ENCODE results near the gene MRPL22.
"Not testable (repeated sequence)": the region's sequence is repeated elsewhere in the genome, so short reads cannot be mapped to it uniquely, and the experiment has no call there.

MRPL22 gene

GRCh38 chr5:154940375-154940771 is 500 bp upstream of the MRPL22 start:
- no peak for DNase-seq (ENCODE audit: low read depth in 2 of 2, low spot score in 1 of 2)

- DNase-seq (ENCODE audit: low read depth in 2 of 2, low spot score in 1 of 2), result no peak
Observed at GRCh38 chr5:154943527-154943926, 2.7 kb downstream of the MRPL22 start.

GRCh38 chr5:154944716-154945115 is 3.8 kb downstream of the MRPL22 start:
- DNase-seq (ENCODE audit: low read depth in 2 of 2, low spot score in 1 of 2), result no peak

- no peak for DNase-seq (ENCODE audit: low read depth in 2 of 2, low spot score in 1 of 2)
Observed at GRCh38 chr5:154945695-154946301, 4.9 kb downstream of the MRPL22 start.

- no peak for DNase-seq (ENCODE audit: low read depth in 2 of 2, low spot score in 1 of 2)
Observed at GRCh38 chr5:154947778-154948177, 6.9 kb downstream of the MRPL22 start.

GRCh38 chr5:154948313-154948712 is 7.4 kb downstream of the MRPL22 start:
- DNase-seq (ENCODE audit: low read depth in 2 of 2, low spot score in 1 of 2), result no peak

GRCh38 chr5:154949781-154950180 is 8.9 kb downstream of the MRPL22 start:
- DNase-seq (ENCODE audit: low read depth in 2 of 2, low spot score in 1 of 2), result no peak

- no peak for DNase-seq (ENCODE audit: low read depth in 2 of 2, low spot score in 1 of 2)
Observed at GRCh38 chr5:154956712-154957111, 15.8 kb downstream of the MRPL22 start.

- DNase-seq (ENCODE audit: low read depth in 2 of 2, low spot score in 1 of 2), result no peak
Observed at GRCh38 chr5:154962494-154962893, 21.6 kb downstream of the MRPL22 start.

- DNase-seq (ENCODE audit: low read depth in 2 of 2, low spot score in 1 of 2), result no peak
Observed at GRCh38 chr5:154966081-154966841, 25.4 kb downstream of the MRPL22 start.

- DNase-seq (ENCODE audit: low read depth in 2 of 2, low spot score in 1 of 2), result no peak
Observed at GRCh38 chr5:154966874-154967273, 26.0 kb downstream of the MRPL22 start.

- DNase-seq (ENCODE audit: low read depth in 2 of 2, low spot score in 1 of 2), result no peak
Observed at GRCh38 chr5:154967421-154968024, 26.6 kb downstream of the MRPL22 start.

GRCh38 chr5:154968953-154969352 is 28.1 kb downstream of the MRPL22 start:
- no peak for DNase-seq (ENCODE audit: low read depth in 2 of 2, low spot score in 1 of 2)

- no peak for DNase-seq (ENCODE audit: low read depth in 2 of 2, low spot score in 1 of 2)
Observed at GRCh38 chr5:154970759-154971158, 29.9 kb downstream of the MRPL22 start.

GRCh38 chr5:154971501-154971900 is 30.6 kb downstream of the MRPL22 start:
- DNase-seq (ENCODE audit: low read depth in 2 of 2, low spot score in 1 of 2), result no peak

GRCh38 chr5:154972476-154973080 is 31.7 kb downstream of the MRPL22 start:
- no peak for DNase-seq (ENCODE audit: low read depth in 2 of 2, low spot score in 1 of 2)

GRCh38 chr5:154976082-154976481 is 35.2 kb downstream of the MRPL22 start:
- DNase-seq (ENCODE audit: low read depth in 2 of 2, low spot score in 1 of 2), result not testable (repeated sequence)

- no peak for DNase-seq (ENCODE audit: low read depth in 2 of 2, low spot score in 1 of 2)
Observed at GRCh38 chr5:154977409-154977808, 36.5 kb downstream of the MRPL22 start.

GRCh38 chr5:154978294-154978693 is 37.4 kb downstream of the MRPL22 start:
- not testable (repeated sequence) for DNase-seq (ENCODE audit: low read depth in 2 of 2, low spot score in 1 of 2)

GRCh38 chr5:154984946-154985516 is 44.2 kb downstream of the MRPL22 start:
- no peak for DNase-seq (ENCODE audit: low read depth in 2 of 2, low spot score in 1 of 2)

- no peak for DNase-seq (ENCODE audit: low read depth in 2 of 2, low spot score in 1 of 2)
Observed at GRCh38 chr5:154986151-154986550, 45.3 kb downstream of the MRPL22 start.

- no peak for DNase-seq (ENCODE audit: low read depth in 2 of 2, low spot score in 1 of 2)
Observed at GRCh38 chr5:154989626-154990025, 48.8 kb downstream of the MRPL22 start.
